Activated CD8-positive, alpha-beta memory T cell treated with anti-CD3 and anti-CD28 coated beads, Interleukin-2, amount 50 U/mL, for 4 hours (primary cell): ENCODE data around the gene RAB11B.
A peak's percentile ranks its signal among the peaks of the same experiment; 100 is the strongest.
"Not testable (repeated sequence)": the region's sequence is repeated elsewhere in the genome, so short reads cannot be mapped to it uniquely, and the experiment has no call there.

ENCODE experiments used
- DNase-seq: peaks from one replicate; pipeline ENCODE4 v3.0.0-alpha.2; 2020

Gene RAB11B

DNA sequence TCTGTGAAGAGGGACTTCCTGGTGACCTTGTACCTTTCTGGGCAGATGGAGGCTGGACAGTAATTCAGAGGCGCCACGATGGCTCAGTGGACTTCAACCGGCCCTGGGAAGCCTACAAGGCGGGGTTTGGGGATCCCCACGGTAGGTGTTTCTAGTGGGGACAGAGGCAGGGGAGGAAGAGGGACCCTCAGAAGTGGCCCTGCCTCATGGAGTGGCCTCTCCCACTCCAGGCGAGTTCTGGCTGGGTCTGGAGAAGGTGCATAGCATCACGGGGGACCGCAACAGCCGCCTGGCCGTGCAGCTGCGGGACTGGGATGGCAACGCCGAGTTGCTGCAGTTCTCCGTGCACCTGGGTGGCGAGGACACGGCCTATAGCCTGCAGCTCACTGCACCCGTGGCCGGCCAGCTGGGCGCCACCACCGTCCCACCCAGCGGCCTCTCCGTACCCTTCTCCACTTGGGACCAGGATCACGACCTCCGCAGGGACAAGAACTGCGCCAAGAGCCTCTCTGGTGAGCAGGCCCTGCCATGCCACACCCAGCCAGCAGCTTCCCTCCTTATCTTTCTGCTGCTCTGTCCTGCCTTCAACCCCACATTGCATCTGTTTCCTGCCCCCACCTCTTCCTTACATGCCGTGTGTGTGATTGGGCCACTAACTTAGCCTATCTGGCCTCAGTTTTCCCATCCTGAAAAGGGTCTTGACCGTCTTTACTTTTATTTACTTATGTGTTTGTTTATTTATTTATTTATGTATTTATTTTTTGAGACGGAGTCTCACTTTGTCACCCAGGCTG lies 19.0 kb upstream of the RAB11B start:
- no peak for DNase-seq

DNA sequence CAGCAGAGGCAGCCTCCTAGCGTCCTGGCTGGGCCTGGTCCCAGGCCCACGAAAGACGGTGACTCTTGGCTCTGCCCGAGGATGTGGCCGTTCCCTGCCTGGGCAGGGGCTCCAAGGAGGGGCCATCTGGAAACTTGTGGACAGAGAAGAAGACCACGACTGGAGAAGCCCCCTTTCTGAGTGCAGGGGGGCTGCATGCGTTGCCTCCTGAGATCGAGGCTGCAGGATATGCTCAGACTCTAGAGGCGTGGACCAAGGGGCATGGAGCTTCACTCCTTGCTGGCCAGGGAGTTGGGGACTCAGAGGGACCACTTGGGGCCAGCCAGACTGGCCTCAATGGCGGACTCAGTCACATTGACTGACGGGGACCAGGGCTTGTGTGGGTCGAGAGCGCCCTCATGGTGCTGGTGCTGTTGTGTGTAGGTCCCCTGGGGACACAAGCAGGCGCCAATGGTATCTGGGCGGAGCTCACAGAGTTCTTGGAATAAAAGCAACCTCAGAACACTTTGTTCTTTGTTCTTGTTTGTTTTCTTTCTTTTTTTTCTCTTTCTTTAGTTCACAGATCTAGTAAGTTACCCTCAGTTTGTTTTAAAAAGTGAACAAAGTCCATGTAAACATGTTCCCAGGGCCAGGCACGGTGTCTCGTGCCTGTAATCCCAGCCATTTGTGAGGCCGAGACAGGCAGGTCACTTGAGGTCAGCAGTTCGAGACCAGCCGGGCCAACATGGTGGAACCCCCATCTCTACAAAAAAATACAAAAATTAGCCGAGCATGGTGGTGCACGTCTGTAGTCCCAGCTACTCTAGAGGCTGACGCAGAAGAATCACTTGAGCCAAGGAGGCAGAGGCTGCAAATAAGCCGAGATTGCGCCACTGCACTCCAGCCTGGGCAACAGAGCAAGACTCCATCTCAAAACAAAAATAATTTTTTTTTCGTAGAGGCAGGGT lies 16.0 kb upstream of the RAB11B start:
- DNase-seq: no peak

GRCh38 chr19:8375766-8376165 lies 14.4 kb upstream of the RAB11B start:
- not testable (repeated sequence) for DNase-seq

GRCh38 chr19:8376373-8376974 lies 13.7 kb upstream of the RAB11B start:
- not testable (repeated sequence) for DNase-seq

GRCh38 chr19:8377598-8377997 lies 12.6 kb upstream of the RAB11B start:
- DNase-seq: no peak

DNA sequence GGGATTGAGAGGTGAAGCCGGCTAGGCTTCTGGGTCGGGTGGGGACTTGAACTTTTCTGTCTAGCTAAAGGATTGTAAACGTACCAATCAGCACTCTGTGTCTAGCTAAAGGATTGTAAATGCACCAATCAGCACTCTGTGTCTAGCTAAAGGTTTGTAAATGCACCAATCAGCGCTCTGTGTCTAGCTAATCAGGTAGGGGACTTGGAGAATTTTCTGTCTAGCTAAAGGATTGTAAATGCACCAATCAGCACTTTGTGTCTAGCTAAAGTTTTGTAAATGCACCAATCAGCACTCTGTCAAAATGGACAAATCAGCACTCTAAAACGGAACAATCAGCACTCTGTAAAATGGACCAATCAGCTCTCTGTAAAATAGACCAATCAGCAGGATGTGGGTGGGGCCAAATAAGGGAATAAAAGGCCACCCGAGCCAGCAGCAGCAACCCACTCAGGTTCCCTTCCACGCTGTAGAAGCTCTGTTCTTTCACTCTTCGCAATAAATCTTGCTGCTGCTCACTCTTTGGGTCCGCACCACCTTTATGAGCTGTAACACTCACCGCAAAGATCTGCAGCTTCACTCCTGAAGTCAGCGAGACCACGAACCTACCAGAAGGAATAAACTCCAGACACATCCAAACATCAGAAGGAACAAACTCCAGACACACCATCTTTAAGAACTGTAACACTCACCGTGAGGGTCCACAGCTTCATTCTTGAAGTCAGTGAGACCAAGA lies 10.8 kb upstream of the RAB11B start:
- DNase-seq: not testable (repeated sequence)

- not testable (repeated sequence) for DNase-seq
Measured at GRCh38 chr19:8384569-8384968, 5.6 kb upstream of the RAB11B start.

DNA sequence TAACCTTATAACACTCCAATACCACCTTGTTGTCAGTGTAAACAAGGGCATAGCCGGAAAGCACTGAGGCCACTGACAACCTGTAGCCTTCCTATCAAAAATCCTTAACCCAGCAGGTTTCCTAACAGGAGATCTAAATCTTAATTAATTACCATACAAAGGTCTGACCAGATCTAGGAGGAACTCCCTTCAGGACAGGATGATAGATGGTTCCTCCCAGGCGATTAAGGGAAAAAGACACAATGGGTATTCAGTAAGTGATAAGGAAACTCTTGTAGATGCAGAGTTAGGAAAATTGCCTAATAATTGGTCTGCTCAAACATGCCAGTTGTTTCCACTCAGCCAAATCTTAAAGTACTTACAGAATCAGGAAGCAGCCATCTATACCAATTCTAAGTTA lies 5.1 kb upstream of the RAB11B start:
- not testable (repeated sequence) for DNase-seq

DNA sequence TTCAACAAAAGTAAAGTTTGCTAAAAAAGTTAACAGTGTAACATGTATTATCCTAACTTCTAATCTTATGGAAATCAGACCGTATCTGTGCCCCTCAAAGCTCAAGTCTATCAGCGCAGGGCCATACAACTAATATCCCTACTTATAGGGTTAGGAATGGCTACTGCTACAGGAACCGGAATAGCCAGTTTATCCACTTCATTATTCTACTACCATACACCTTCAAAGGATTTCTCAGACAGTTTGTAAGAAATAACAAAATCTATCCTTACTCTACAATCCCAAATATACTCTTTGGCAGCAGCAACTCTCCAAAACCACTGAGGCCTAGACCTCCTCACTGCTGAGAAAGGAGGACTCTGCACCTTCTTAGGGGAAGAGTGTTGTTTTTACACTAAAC lies 4.6 kb upstream of the RAB11B start:
- DNase-seq: not testable (repeated sequence)

- not testable (repeated sequence) for DNase-seq
Measured at GRCh38 chr19:8386419-8386818, 3.7 kb upstream of the RAB11B start.

GRCh38 chr19:8386990-8387389 lies 3.2 kb upstream of the RAB11B start:
- no peak for DNase-seq

DNA sequence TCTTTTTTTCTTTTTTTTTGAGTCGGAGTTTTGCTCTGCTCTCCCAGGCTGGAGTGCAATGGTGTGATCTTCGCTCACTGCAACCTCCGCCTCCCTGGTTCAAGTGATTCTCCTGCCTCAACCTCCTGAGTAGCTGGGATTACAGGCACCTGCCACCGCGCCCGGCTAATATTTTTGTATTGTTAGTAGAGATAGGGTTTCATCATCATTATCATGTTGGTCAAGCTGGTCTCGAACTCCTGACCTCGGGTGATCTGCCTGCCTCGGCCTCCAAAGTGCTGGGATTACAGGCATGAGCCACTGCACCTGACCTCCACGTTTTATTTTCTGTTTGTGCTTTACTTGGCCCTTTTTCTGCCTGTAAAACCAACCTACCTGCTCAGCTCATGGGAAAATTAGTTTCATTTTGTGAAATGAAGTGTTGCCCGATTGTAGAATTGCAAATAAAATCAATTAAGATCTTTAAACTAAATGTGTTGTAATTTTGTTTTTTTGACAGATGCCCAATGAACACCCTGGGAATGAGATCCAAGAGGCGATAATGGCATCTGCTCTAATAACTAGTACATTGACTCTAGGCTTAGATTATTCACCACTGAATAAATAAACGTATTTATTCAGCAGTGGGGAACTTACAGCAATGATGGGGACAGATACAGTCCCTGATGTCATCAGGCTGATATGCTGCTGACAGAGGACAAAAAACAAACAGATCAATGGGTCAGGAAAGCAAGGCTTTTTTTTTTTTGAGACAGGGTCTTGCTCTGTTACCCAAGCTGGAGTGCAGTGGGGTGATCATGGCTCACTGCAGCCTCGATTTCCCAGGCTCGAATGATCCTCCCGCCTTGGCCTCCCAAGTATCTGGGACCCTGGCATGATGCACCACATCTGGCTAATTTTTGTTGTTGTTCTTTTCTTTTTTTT lies 2.2 kb upstream of the RAB11B start:
- DNase-seq: no peak

GRCh38 chr19:8388612-8388958 lies 1.6 kb upstream of the RAB11B start:
- DNase-seq: no peak

- DNase-seq: peak; percentile 88
Measured at GRCh38 chr19:8390617-8390981, 439 bp downstream of the RAB11B start.

DNA sequence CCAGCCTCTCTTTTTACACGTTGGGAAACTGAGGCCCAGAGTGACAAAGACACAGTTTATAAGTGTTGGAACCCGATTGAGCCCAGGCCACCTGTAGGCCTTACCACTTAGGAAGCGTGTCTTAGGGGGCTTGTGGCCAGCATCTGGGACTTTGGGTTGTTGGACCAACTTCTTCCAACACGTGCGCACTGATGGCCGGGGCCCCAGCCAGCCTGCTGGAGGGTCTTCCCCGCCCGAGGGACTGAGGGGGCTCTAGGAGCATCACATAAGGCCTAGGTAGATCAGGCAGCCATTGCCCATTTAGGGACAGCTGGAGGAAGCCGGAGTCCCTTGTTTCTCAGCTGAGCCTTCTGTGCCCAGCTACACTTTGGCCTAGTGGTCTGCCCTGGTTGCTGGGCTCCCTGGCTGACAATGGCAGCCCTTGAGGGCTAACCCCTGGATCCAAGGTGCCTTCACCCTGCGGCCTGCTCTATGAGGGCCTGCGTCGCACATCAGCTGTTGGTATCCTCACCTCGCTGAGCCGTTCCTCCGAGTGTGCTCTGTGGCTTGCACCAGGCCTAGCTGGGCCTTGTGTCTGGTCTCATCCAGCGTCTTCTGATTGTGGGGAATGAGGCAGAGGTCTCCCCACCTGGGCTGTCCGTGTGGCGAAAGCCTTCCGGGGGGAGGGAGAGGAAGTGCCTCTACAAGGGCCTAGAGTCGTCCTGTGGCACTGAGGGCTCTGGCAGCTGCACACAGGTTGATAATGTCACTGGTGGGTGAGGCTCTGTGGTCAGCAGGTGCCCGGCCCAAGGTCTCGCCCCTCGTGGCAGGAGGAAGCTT lies 1.2 kb downstream of the RAB11B start:
- DNase-seq: no peak

DNA sequence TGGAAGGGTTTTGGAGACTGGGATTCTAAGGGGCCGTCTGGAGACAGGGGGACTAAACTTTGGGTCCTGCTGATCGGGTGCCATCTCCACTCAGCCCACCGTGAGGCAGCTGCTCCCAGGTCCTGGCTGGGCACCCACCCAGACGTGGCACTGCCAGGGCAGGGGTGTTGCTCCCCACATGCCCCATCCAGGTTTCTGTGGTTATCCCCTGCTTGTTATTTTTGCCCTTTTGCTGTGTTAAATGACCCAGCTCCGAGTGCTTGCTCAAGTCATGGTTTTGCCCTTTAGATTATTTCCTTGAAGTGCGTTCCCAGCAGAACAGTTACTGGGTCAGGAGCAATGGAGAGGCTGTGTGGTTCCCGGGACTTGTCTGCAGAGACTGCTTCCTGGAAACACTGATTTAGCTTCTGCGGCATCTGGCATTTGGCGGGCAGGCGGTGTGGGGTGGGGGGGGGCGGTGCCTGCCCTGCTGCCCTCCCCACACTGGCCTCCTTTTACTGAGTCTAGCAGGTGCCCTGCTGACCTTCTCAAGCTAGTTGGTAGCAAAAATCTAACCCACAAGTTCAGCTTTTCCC lies 1.9 kb downstream of the RAB11B start:
- DNase-seq: no peak

DNA sequence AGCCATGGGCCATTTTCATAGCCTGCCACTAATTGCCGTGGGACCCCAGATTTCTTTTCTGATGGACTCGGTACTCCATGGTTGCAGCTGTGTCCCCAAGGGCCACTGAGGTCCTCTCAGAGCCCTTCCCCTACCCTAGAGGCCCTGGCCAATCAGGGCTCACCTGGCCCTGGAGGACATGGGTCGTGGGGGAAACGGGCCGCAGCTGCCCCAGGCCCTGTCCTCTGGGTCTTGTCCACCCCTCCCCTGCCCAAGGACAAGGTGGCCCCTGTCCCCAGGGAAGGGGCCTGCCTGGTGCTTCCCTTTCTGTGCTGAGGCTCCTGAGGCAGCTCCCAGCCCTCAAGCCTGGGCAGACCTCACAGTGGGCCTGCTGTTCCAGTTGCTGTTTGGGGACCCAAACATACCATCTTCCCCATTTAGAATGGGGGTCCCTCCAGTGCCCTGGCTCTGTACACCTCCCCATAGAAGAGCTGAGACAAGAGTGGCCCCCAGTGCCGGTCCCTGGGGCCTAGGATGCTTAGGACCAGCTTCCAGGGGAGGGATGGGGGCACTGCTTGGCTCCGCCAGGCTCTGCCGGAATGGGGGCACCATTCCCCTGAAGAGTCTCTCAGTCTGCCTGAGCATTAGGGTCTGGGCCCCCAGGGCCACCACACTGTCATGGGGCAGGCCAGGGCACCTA lies 3.2 kb downstream of the RAB11B start:
- DNase-seq: no peak

DNA sequence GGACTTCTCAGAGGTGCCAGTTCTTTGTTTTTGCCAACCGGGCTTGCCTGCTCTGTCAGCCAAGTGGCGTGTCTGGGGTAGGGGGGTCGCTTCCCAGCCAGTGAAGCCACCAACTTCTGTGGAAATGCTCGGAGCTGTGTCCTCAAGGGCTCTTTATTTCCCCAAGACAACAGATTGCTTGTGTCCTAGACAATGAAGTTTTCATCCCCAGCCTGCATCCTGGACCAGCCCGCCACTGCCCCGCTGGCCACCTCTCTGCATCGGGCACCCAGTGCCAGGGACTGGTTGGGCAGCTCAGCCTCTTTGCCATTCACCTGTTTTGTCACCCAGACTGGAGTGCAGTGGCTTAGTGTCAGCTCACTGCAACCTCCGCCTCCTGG lies 3.7 kb downstream of the RAB11B start:
- DNase-seq: no peak

GRCh38 chr19:8395621-8396082 lies 5.5 kb downstream of the RAB11B start:
- DNase-seq: no peak

GRCh38 chr19:8396185-8396562 lies 6.0 kb downstream of the RAB11B start:
- DNase-seq: no peak
